Fibroblast of skin of back (primary cell): ENCODE results near the gene MORN5.

Source experiments
- DNase-seq: peaks from one replicate; pipeline ENCODE4 v3.0.0-alpha.2; 2013

The MORN5 gene

DNA sequence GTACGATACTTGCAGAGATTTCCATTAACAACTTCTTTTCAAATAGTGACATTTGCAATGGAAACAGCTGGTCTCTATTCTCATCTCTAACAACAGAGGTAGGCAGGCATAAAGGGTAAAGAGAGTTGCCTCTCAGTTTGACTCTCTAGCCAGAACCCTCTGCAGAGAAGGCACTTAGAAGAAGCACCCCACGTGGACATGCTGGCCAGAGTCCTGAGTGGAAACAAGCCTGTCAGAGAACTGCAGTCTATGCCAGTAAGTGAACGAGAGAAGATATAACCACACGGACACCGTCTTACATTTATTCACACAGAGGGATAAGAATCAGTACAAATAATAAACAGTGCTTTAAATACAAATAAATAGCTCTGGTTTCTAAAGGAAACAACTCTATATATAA is 80.0 kb downstream of the MORN5 start:
- DNase-seq, result no peak

DNA sequence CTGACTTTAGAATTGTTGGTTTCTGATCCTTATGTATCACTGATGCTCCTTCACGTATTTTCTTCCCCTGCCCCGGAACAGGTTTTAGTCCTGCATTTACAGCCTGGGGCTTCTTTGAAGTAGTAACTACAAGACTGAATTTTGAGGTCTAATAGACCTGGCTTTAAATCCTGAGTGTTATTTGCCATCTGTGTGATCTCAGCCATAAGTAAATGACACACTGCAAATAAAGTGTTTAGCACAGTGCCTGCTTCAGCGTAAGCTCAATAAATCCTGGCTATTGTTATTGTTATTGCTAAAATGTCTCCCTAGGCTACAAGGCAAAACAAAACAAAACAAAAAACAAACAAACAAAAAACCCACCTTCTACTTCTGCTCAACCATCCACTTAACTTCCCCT is 84.6 kb downstream of the MORN5 start:
- no peak for DNase-seq

GRCh38 chr9:122246666-122247065 is 87.0 kb downstream of the MORN5 start:
- no peak for DNase-seq

DNA sequence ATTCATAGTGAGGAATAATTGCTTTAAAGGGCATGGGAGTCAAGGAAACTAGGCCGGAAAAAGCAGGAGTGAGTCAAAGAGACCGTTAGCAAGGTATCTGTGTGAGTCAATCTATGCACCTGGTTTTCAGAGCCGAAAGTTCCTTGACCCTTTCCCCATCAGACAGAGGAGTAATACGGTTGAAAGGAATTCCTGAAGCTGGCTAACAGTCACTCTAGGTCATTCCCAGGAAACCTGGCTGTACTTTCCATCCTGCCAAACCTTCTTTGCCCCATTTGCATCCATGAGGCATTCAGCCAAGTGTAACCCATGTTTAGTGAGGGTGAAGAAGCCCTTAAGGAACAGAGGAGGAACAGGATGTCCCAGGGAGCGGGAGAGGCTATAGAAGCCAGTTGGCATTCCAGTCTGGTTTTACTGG is 88.7 kb downstream of the MORN5 start:
- DNase-seq, result no peak
